H1 (cell line): ENCODE measurements around the gene DHCR24. TPM values are rescaled to one million over a fixed set of nuclear protein-coding genes. Genes with fewer than 3 reads are reported as not detected.

ENCODE experiments used
- CHD1 ChIP-seq: IDR thresholded peaks from 2 replicates; pipeline ENCODE4 v1.6.1; 2012; ENCODE audit warnings: low read depth, low read length, improper control_type of control experiment
- RFX5 ChIP-seq: IDR thresholded peaks from 2 replicates; pipeline ENCODE4 v1.6.1; 2011; ENCODE audit warnings: low read depth, low read length, improper control_type of control experiment, borderline replicate concordance
- polyA plus RNA-seq, 7 experiments: library from polyadenylated mRNA; depleted of rRNA in 3 of 7; stranded (reverse) in 5 of 7; unstranded in 2 of 7; fragments of >200 nt in 5 of 7; fragments of 200-250 nt in 2 of 7; gene quantifications; 1 replicate in 5 of 7; 2 replicates in 1 of 7; 4 replicates in 1 of 7; pipeline versions ENCODE4 v1.2.1 to v1.2.3, GENCODE V29; 2011 to 2013; ENCODE audit warnings: missing spikeins in 2 of 7, mixed read lengths in 2 of 7
- total RNA-seq: library from RNA; stranded (reverse); fragmentation: NEBNext Ultra II Directional; extraction: Animal tissue kit (Norgen Biotek cat#: 25700); gene quantifications from 2 replicates; pipeline ENCODE4 v1.2.1, GENCODE V29; 2021
- TF ChIP-seq, protein P1 (sequence below): fragments of 300-600 bp; sonication (generic); IDR thresholded peaks from 2 replicates; pipeline ENCODE4 v1.7.1; 2012; ENCODE audit warnings: low read length, moderate library complexity, mild to moderate bottlenecking, inconsistent platforms; ENCODE audit not compliant: insufficient replicate concordance

Gene DHCR24
- total and polyA plus RNA-seq, 2 of the 8 experiments (the other 6 are each of a cell fraction or from before 2014, with no cell fraction given) = 370 to 419 TPM

DNA sequence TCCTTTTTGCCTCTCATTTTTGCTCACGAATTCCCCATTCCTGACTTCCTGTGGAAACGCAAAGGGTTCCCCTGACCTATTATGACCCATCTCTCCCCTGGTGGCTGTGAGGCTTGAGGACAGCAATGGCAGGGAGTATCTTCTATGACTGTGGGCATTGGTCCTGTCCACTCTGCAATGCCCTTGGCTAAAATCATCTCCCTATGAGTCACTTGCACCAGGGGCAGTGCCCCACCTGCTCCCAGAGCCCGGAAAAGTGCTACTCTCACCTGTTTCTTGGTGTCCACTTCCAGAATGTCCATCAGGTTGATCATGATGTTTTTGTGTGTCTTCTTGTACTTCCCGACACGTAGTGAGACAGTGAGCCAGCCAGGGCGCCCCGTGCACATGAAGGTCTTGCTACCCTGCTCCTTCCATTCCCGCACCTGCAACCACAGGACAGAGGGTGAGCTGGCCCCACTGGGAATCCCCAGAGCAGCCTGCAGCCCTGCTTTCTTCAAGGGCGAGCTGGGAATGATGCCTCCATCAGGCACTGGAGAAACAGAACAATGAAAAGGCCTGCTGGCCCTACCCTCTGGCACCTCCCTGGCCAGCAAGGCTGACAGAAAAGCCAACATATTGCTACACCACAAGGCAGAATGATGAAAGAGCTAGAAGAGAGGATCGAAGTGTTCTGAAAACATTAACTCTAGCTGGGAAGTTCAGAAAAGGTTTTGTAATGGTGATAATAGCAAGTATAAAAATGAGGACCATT lies 3.5 kb downstream of the DHCR24 start (continued):
- TF ChIP-seq CHD1 = no peak
- TF ChIP-seq, protein P1, sequence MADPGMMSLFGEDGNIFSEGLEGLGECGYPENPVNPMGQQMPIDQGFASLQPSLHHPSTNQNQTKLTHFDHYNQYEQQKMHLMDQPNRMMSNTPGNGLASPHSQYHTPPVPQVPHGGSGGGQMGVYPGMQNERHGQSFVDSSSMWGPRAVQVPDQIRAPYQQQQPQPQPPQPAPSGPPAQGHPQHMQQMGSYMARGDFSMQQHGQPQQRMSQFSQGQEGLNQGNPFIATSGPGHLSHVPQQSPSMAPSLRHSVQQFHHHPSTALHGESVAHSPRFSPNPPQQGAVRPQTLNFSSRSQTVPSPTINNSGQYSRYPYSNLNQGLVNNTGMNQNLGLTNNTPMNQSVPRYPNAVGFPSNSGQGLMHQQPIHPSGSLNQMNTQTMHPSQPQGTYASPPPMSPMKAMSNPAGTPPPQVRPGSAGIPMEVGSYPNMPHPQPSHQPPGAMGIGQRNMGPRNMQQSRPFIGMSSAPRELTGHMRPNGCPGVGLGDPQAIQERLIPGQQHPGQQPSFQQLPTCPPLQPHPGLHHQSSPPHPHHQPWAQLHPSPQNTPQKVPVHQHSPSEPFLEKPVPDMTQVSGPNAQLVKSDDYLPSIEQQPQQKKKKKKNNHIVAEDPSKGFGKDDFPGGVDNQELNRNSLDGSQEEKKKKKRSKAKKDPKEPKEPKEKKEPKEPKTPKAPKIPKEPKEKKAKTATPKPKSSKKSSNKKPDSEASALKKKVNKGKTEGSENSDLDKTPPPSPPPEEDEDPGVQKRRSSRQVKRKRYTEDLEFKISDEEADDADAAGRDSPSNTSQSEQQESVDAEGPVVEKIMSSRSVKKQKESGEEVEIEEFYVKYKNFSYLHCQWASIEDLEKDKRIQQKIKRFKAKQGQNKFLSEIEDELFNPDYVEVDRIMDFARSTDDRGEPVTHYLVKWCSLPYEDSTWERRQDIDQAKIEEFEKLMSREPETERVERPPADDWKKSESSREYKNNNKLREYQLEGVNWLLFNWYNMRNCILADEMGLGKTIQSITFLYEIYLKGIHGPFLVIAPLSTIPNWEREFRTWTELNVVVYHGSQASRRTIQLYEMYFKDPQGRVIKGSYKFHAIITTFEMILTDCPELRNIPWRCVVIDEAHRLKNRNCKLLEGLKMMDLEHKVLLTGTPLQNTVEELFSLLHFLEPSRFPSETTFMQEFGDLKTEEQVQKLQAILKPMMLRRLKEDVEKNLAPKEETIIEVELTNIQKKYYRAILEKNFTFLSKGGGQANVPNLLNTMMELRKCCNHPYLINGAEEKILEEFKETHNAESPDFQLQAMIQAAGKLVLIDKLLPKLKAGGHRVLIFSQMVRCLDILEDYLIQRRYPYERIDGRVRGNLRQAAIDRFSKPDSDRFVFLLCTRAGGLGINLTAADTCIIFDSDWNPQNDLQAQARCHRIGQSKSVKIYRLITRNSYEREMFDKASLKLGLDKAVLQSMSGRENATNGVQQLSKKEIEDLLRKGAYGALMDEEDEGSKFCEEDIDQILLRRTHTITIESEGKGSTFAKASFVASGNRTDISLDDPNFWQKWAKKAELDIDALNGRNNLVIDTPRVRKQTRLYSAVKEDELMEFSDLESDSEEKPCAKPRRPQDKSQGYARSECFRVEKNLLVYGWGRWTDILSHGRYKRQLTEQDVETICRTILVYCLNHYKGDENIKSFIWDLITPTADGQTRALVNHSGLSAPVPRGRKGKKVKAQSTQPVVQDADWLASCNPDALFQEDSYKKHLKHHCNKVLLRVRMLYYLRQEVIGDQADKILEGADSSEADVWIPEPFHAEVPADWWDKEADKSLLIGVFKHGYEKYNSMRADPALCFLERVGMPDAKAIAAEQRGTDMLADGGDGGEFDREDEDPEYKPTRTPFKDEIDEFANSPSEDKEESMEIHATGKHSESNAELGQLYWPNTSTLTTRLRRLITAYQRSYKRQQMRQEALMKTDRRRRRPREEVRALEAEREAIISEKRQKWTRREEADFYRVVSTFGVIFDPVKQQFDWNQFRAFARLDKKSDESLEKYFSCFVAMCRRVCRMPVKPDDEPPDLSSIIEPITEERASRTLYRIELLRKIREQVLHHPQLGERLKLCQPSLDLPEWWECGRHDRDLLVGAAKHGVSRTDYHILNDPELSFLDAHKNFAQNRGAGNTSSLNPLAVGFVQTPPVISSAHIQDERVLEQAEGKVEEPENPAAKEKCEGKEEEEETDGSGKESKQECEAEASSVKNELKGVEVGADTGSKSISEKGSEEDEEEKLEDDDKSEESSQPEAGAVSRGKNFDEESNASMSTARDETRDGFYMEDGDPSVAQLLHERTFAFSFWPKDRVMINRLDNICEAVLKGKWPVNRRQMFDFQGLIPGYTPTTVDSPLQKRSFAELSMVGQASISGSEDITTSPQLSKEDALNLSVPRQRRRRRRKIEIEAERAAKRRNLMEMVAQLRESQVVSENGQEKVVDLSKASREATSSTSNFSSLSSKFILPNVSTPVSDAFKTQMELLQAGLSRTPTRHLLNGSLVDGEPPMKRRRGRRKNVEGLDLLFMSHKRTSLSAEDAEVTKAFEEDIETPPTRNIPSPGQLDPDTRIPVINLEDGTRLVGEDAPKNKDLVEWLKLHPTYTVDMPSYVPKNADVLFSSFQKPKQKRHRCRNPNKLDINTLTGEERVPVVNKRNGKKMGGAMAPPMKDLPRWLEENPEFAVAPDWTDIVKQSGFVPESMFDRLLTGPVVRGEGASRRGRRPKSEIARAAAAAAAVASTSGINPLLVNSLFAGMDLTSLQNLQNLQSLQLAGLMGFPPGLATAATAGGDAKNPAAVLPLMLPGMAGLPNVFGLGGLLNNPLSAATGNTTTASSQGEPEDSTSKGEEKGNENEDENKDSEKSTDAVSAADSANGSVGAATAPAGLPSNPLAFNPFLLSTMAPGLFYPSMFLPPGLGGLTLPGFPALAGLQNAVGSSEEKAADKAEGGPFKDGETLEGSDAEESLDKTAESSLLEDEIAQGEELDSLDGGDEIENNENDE = no peak
- no peak for TF ChIP-seq RFX5
